G401.6 (cell line): Measurements from ENCODE around the gene TMEM132E.

Source experiments
- FAIRE-seq: peaks from 2 replicates; lab custom pipeline; 2012; peaks lifted over from hg19 to GRCh38; lab: Jason Lieb, UNC

The TMEM132E gene

DNA sequence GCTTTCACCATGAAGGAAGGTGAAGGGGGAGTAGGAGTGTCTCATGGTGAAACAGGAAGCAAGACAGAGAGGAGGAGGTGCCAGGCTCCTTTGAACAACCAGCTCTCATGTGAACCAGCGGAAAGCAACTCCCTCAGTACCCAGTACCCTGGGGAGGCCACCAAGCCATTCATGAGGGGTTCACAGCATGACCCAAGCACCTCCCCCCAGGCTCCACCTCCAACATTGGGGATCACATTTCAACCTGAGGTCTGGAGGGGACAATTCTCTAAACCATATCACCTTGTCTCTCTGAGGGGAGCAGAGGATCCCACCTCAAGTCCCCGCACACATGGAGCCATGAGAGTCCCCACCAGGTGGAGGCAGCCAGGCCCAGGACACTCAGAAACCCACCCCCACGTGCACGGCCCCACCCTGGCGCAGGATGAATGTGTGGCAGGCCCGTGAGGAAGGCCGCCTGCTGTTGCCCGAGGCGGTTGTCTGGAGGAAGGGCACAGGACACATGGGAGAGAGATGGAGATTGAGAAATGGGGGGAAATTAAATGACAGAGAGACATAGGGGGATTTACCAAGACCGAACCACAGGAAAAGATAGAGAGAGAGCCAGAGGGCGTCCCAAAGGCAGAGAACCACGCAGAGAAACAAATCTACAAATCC, 85.9 kb downstream of the TMEM132E start:
- no peak for FAIRE-seq

DNA sequence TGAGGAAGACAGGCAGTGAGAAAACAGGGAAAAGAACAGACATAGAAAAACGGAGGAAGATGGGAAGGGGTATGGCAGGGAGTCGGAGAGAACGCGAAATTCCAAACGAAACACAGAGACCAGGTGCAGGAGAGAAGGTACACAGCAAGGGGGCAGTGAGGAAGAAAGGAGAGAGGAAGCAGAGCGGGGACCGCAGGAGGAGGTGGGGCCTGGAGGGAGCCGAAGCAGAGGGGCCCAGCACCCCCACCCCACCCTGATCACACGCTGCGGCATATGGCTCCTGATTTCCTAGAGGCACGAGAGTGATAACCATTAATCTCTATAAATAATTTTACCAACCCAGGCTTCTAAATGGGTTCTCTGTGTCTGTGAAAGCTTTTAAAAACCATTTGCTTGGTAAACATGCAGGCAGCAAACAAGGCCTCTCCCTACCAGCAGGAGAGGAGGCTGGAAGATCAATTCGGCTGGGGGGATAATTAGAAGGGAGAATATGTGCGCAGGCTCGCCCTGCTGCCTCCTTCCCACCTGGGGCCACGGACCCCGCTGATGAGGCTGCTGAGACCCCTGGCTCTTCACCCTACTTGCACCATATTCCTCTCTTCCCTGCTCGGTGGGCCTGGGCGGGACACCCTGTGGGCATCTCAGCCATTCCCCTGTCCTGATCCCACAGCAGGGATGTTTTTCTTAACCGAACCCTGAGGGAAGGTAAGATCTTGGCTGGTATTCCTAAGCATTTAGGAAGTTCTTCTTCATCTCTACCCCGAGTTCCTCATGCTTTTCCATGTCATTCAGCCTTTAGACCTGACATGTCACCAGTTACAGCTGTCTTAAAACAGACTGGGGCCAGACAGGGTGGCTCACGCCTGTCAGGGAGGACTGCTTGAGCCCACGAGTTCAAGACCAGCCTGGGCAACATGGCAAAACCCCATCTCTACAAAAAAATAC, 86.7 kb downstream of the TMEM132E start:
- FAIRE-seq, result no peak

- no peak for FAIRE-seq
Observed at GRCh38 chr17:34667656-34668055, 88.3 kb downstream of the TMEM132E start.

- FAIRE-seq, result no peak
Observed at GRCh38 chr17:34668206-34668605, 88.8 kb downstream of the TMEM132E start.

- FAIRE-seq, result no peak
Observed at GRCh38 chr17:34669511-34669910, 90.1 kb downstream of the TMEM132E start.

DNA sequence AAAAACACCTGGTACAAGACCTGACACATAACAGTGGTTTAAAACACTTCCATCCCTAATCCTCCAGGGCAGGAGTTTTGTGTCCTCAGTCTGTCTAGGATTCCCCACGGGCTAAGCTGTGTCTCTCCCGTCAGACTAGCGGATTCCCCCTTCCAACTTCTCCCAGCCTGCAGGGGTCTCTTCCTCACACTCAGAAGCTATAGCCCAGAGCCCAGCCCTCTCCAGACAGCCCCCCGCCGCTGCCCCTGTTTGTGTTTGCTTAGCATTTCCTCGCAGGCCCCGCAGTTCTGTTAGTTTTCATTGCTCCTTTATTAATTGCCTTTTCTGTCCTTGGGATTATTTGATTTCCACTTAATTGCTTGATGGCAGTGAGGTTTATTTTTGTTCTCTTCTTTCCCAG, 91.2 kb downstream of the TMEM132E start:
- FAIRE-seq, result no peak

DNA sequence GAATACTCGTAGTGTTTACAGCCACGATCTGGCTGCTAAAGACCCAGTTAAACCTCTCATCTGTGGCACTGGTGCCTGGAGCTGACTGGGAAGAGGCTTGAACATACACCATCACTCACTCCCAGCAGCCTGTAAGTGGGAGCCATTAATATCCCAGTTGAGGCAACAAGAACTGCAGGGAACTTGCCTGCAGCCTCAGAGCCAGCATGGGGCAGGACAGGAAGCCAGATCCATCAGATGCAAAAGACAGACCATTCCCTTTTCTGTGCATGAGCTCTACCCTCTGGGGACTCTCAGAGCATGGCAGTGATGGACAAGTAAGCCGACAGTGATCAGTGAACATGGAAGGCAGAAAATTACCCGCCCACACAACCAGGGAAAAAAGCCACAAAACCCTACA, 91.8 kb downstream of the TMEM132E start:
- no peak for FAIRE-seq

GRCh38 chr17:34672176-34672785, 92.9 kb downstream of the TMEM132E start:
- no peak for FAIRE-seq

DNA sequence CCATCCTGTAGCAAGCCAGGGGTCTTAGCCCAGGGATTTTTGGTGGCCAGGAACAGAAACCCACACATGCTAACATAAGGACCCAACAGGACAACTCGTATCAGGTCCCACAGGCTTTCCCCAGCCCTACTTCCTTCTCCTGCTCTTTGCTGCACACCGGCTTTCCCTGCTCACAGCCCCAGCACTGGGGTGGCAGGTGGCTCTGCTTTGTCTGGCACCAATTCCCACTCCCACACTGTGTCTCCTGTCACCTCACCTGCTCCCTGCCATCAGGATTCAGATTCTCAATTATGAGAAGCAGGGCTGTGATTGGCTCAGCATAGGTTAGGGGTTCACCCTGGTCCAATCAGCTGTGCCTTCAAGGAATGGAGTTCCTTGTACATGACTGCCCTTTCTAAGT, 94.1 kb downstream of the TMEM132E start:
- FAIRE-seq, result no peak

DNA sequence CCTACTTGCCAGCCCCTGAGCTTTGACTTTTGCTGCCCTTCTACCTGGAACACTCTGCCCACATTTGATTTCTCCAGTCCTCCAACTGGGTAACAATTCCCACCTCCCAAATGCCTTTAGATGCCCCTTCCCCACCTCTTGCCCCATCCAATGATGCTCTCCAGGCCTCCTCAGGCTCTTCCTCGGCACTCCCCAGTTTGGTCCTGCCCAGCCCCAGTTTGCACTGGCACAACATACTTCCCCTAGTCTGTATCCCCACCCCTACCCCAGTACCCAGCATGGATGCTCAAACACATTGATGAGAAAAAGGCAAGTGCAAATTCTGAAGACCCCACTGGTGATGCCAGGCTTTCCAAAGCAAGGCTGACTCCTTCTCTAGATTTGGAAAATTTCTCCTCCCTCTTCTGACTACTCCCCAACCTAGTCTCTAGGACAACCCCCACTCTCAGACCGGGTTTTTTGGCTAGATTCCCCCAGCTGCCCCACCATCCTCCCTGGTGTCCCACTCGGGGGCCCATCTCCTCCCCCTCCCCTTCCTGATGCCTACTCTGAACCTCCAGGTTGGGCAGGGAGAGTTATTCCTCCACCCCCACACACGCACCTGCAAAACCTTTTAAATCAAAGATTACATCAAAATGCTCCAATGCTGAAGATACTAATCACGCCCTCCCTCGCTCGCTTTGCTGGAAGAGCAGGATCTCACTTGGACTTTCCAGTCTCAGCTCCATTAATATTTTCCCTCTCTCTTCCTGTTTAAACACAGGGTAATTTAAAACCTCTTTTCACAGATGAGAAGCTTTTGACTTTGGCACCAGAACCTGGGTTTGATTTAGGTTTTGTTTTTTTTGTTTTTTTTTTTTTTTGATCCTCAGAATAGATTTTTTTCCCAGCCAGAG, 94.9 kb downstream of the TMEM132E start:
- no peak for FAIRE-seq

DNA sequence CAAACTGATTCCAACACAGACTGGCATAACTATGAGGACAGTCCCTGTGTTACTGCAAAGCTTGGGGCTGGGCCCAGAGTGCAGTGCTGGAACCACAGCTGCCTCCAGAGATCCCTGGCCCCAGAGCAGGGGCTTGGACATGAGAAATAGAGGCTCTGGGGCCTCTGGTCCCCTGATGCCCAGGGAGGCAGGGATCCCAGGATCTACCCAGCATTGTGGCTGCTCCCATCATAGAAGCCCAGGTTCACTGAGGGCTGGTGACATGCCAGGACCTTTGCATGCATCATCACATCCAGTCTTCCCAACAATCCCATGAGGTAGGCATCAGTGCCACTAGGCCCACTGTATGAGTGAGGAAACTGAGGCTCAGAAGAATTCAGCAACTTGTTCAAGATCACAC, 95.8 kb downstream of the TMEM132E start:
- no peak for FAIRE-seq

DNA sequence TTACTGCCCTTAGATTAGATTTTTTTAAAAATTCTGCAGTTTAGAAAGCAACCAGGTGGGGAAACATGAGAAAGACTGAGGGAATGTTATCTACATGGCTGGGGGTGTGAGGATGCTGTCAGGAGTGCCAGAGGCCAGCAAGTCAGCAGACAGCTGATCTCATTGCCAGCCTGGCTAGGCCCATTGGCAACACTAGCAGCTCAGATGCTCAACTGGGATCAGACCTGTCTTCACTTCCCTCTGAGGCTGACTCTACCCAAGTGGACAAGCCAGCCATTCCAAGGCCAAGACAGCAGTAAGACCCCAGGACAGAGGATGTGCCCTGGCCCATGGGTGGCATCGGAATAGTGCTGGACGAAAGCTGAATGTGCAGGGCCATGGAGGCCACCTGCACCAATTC, 96.2 kb downstream of the TMEM132E start:
- FAIRE-seq, result no peak

DNA sequence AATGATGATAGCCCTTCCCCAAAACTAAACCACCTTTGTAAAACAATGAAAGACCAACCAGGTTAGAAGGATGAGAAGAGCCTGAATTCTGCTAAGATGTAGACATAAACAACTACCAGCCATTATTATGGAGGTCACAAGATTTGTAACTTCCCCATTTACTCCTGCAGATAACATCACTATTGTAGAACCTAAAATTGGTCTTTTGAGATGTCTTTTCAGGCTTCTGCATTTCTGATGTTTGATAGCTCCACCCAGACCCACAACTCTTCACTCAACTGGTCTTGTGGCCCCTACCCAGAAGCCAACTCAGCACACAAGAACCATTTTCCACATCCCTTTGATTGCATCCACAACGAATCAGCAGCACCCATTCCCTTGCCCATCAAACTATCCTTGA, 100.8 kb downstream of the TMEM132E start:
- FAIRE-seq, result no peak

DNA sequence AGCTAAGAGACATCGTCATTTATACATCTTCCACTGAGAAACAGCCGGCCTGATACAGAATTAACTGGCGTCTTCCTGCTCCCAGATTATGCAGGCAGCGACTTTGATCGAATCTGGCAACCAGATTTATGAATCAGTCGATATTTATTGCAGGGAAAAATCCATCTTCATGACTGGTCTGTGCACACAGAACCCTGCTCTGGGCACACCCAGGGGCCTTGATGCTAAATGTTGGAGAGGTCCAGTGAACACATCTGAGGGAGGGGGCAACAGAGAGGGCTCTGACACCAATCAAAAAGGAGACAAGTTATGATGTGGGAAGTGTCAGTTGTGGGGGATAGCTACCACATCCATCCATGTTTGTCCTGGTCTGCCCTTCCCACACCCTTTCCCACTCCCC, 102.9 kb downstream of the TMEM132E start:
- no peak for FAIRE-seq

GRCh38 chr17:34683390-34683789, 104.0 kb downstream of the TMEM132E start:
- FAIRE-seq, result no peak
